ENCODE results near the gene DDAH1. TPM values are rescaled to one million over a fixed set of nuclear protein-coding genes. Genes with fewer than 3 reads are reported as not detected.

The DDAH1 gene
- total and polyA plus RNA-seq, 7 donors = 11.5 to 43.2 (median 25.2) TPM

GRCh38 chr1:85444381-85444780 is 20.6 kb downstream of the DDAH1 start:
- H3K4me3 ChIP-seq = no peak overlapping the region
- no peaks in the 10 kb centered on the region for H3K9me3 ChIP-seq
- DNase-seq = no peak
- intact Hi-C loops (cut with DNase I) = no loop called here
- no peak for TF ChIP-seq EP300 (IDR thresholded peaks at IDR 0.05)
- no peak for TF ChIP-seq POLR2A (IDR thresholded peaks at IDR 0.05)
- no peak for TF ChIP-seq POLR2AphosphoS5 (IDR thresholded peaks at IDR 0.05)
- no peak for TF ChIP-seq CTCF (IDR thresholded peaks at IDR 0.05)
- WGBS, 2 donors = 97% methylated on average over 1 of the region's 1 CpG
- H3K27ac ChIP-seq = no peak overlapping the region
- H3K4me1 ChIP-seq = peaks cover 0 to 34% (median 17%) of the 10 kb centered on the region in 4 donors
- H3K27me3 ChIP-seq = no peaks in the 10 kb centered on the region
- H3K36me3 ChIP-seq = no peaks in the 10 kb centered on the region

- 54 to 59% methylated on average over 3 of the region's 3 CpGs for WGBS, 2 donors
Observed at GRCh38 chr1:85440612-85441011, 24.3 kb downstream of the DDAH1 start.

GRCh38 chr1:85438353-85438752 is 26.6 kb downstream of the DDAH1 start:
- Histone ChIP-seq H3K36me3 (no peaks in the 10 kb centered on the region), H3K27ac (no peak overlapping the region), H3K4me1 (peaks cover 0 to 17% (median 13%) of the 10 kb centered on the region in 4 donors), H3K9me3 (no peaks in the 10 kb centered on the region), H3K4me3 (no peak overlapping the region), H3K27me3 (no peaks in the 10 kb centered on the region)
- no peak for DNase-seq
- TF ChIP-seq POLR2AphosphoS5 (IDR thresholded peaks at IDR 0.05) (no peak), POLR2A (IDR thresholded peaks at IDR 0.05) (no peak), EP300 (IDR thresholded peaks at IDR 0.05) (no peak), CTCF (IDR thresholded peaks at IDR 0.05) (no peak)
- intact Hi-C loops (cut with DNase I) = no loop called here
- 70 to 74% methylated on average over 2 of the region's 2 CpGs for WGBS, 2 donors

More at GRCh38 chr1:85440612-85441011, 24.3 kb downstream of the DDAH1 start:
- TF ChIP-seq CTCF (IDR thresholded peaks at IDR 0.05) (no peak), EP300 (IDR thresholded peaks at IDR 0.05) (no peak), POLR2AphosphoS5 (IDR thresholded peaks at IDR 0.05) (no peak), POLR2A (IDR thresholded peaks at IDR 0.05) (no peak)
- Histone ChIP-seq H3K9me3 (no peaks in the 10 kb centered on the region), H3K4me3 (no peak overlapping the region), H3K36me3 (no peaks in the 10 kb centered on the region), H3K27me3 (no peaks in the 10 kb centered on the region), H3K4me1 (peaks cover 0 to 17% (median 13%) of the 10 kb centered on the region in 4 donors), H3K27ac (peak overlapping the region in 1 of 4 donors; percentile 28)
- no peak for DNase-seq
- intact Hi-C loops (cut with DNase I) = no loop called here

GRCh38 chr1:85437139-85437538 is 27.8 kb downstream of the DDAH1 start:
- Histone ChIP-seq H3K36me3 (no peaks in the 10 kb centered on the region), H3K9me3 (no peaks in the 10 kb centered on the region), H3K4me3 (no peak overlapping the region), H3K4me1 (peaks cover 0 to 17% (median 13%) of the 10 kb centered on the region in 4 donors), H3K27me3 (no peaks in the 10 kb centered on the region), H3K27ac (no peak overlapping the region)
- intact Hi-C loops (cut with DNase I) = no loop called here
- TF ChIP-seq CTCF (IDR thresholded peaks at IDR 0.05) = no peak
- TF ChIP-seq EP300 (IDR thresholded peaks at IDR 0.05) = no peak
- TF ChIP-seq POLR2AphosphoS5 (IDR thresholded peaks at IDR 0.05) = no peak
- TF ChIP-seq POLR2A (IDR thresholded peaks at IDR 0.05) = no peak
- 93 to 96% methylated on average over 3 of the region's 3 CpGs for WGBS, 2 donors
- no peak for DNase-seq

GRCh38 chr1:85433096-85433495 is 31.9 kb downstream of the DDAH1 start:
- WGBS, 2 donors = 87 to 96% methylated on average over 5 of the region's 5 CpGs
- TF ChIP-seq EP300 (IDR thresholded peaks at IDR 0.05) (no peak), POLR2AphosphoS5 (IDR thresholded peaks at IDR 0.05) (no peak), POLR2A (IDR thresholded peaks at IDR 0.05) (no peak), CTCF (IDR thresholded peaks at IDR 0.05) (no peak)

More at GRCh38 chr1:85433096-85433495, 31.9 kb downstream of the DDAH1 start:
- no peak overlapping the region for H3K27ac ChIP-seq
- H3K27me3 ChIP-seq = no peaks in the 10 kb centered on the region
- peaks cover 0 to 7% (median 0%) of the 10 kb centered on the region in 4 donors for H3K4me1 ChIP-seq
- DNase-seq = no peak
- no peak overlapping the region for H3K4me3 ChIP-seq
- intact Hi-C loops (cut with DNase I) = no loop called here
- H3K9me3 ChIP-seq = no peaks in the 10 kb centered on the region
- no peaks in the 10 kb centered on the region for H3K36me3 ChIP-seq

Measured in sigmoid colon (tissue), 7 donors.